CD4-positive, alpha-beta memory T cell (primary cell): ENCODE data around the gene SLC16A5. TPM values are rescaled to one million over a fixed set of nuclear protein-coding genes. Genes with fewer than 3 reads are reported as not detected.

Experiments used
- CTCF ChIA-PET: fragments of 350-600 bp; sonication (Branson Sonifier 250); formaldehyde crosslinking; loops from one replicate; lab custom pipeline; 2021; ENCODE audit warnings: inconsistent platforms; ENCODE audit not compliant: partially characterized antibody; lab: Charles Lee
- POLR2A ChIA-PET: fragments of 350-600 bp; sonication (Branson Sonifier 250); formaldehyde crosslinking; loops from one replicate; lab custom pipeline; 2021; ENCODE audit not compliant: partially characterized antibody; lab: Charles Lee
- DNase-seq, 5 donors: peaks; one replicate each; pipeline versions ENCODE4 v3.0.0 to v3.0.0-alpha.2; 2020 to 2022; ENCODE audit warnings: mixed read lengths in 1 of 5
- H3K27ac ChIP-seq: one replicate; pipeline ENCODE4 v1.7.0; 2013; ENCODE audit warnings: low read depth, low read length
- H3K27me3 ChIP-seq: 2 replicates; pipeline ENCODE4 v1.7.0; 2013; ENCODE audit warnings: mild to moderate bottlenecking, low read length, moderate library complexity; ENCODE audit not compliant: insufficient read depth
- H3K36me3 ChIP-seq: 2 replicates; pipeline ENCODE4 v1.7.0; 2013; ENCODE audit warnings: mild to moderate bottlenecking, low read length, moderate library complexity; ENCODE audit not compliant: insufficient read depth
- H3K4me1 ChIP-seq: 2 replicates; pipeline ENCODE4 v1.7.0; 2013; ENCODE audit warnings: mild to moderate bottlenecking, low read length, moderate library complexity; ENCODE audit not compliant: insufficient read depth
- H3K4me3 ChIP-seq, 2 donors: one replicate each; pipeline ENCODE4 v1.7.0; 2013; ENCODE audit warnings: low read length in 2 of 2, mild to moderate bottlenecking in 1 of 2
- H3K9me3 ChIP-seq, 2 donors: one replicate each; pipeline ENCODE4 v1.7.0; 2013; ENCODE audit warnings: low read length in 2 of 2, control low read depth in 1 of 2; ENCODE audit not compliant: control insufficient read depth in 1 of 2
- H3K27ac Mint-ChIP-seq, 7 donors: one replicate each; pipeline ENCODE4 v1.8.0; 2020 to 2021; ENCODE audit warnings: mixed read lengths in 7 of 7, mild to moderate bottlenecking in 6 of 7, inconsistent platforms in 3 of 7, moderate library complexity in 3 of 7
- H3K27me3 Mint-ChIP-seq, 2 donors: one replicate each; pipeline ENCODE4 v1.8.0; 2020 to 2021; ENCODE audit warnings: mixed read lengths in 2 of 2
- H3K36me3 Mint-ChIP-seq, 2 donors: one replicate each; pipeline ENCODE4 v1.8.0; 2020 to 2021; ENCODE audit warnings: mixed read lengths in 2 of 2, inconsistent platforms in 1 of 2, mild to moderate bottlenecking in 1 of 2
- H3K4me1 Mint-ChIP-seq, 4 donors: one replicate each; pipeline ENCODE4 v1.8.0; 2020 to 2021; ENCODE audit warnings: mixed read lengths in 4 of 4, mild to moderate bottlenecking in 1 of 4
- H3K4me3 Mint-ChIP-seq, 8 donors: one replicate each; pipeline ENCODE4 v1.8.0; 2020 to 2021; ENCODE audit warnings: mixed read lengths in 8 of 8, mild to moderate bottlenecking in 7 of 8, moderate library complexity in 6 of 8, inconsistent platforms in 3 of 8
- H3K9me3 Mint-ChIP-seq, 8 donors: one replicate each; pipeline ENCODE4 v1.8.0; 2020 to 2021; ENCODE audit warnings: mixed read lengths in 8 of 8, mild to moderate bottlenecking in 5 of 8, inconsistent platforms in 3 of 8, moderate library complexity in 1 of 8
- intact Hi-C: fragments of 100-400 bp; cut with micrococcal nuclease; formaldehyde crosslinking; loops from one replicate; pipeline ENCODE4 v1.15.1; 2023
- polyA plus RNA-seq, 2 donors: library from polyadenylated mRNA; unstranded; fragments of 300-500 nt; fragmentation: Illumina TruSeq; gene quantifications; one replicate each; pipeline ENCODE4 v1.2.3, GENCODE V29; 2021
- total RNA-seq, 2 experiments: library from RNA; stranded (reverse); gene quantifications; one replicate each; pipeline ENCODE4 v1.2.3, GENCODE V29; 2021

Gene SLC16A5
- total and polyA plus RNA-seq, 4 experiments from 2014 or later: 2.9 to 13.9 (median 8.1) TPM

DNA sequence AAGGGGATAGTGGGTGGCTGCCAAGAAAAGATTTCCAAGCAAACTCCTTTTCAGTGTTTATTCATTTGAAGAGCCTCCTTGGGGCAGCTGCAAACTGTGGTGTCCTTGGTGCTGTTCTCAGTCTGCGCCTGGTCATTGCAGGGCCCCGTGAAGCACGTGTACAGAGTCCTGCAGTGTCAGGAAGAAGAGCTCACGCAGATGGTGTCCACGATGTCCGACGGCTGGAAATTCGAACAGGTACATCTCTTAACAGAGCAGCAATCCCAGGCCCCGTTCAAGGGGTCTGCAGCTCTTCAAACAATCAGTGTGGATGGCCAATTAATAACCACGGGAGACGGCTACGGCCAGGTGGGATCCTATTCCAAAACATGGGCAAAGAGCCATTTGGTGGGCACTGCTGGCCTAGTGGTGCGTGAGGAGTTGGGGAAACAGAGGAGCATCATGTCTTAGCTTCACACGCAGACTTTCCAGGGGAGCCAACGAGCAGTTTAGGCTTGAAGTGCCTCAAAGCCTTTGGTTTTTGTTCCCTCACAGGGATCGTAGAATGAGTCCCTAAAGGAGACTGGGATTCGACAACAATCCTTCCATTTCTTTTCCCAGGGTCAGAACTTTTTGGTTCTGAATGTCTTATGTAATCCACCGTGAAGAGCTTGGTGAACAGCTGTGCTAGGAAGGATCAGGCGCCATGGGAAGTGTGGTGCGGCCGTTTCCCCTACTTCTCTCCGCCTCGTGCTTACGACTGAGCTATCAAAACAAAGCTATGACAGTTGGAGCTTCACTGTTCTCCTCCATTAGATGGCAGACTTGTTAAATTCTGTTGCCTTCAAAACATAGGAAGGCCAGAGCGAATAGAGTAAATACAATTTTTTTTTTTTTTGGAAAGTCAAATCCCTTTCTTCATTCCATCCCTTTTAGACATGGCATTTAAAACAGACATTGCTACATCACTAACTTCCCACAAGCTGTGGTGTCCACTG, 28.1 kb upstream of the SLC16A5 start:
- Mint-ChIP-seq H3K9me3 (no peaks in the 10 kb centered on the region), H3K36me3 (peaks cover 50 to 64% of the 10 kb centered on the region in 2 donors), H3K4me1 (peaks cover 0 to 18% (median 8%) of the 10 kb centered on the region in 4 donors), H3K4me3 (no peak overlapping the region), H3K27ac (peak overlapping the region in 2 of 7 donors; percentile 61 to 78), H3K27me3 (no peaks in the 10 kb centered on the region)
- CTCF ChIA-PET: interaction anchor here (0.6 to 2.5 kb wide), 14 partner anchors 10 to 443 kb away, joined by 3 to 17 read pairs (median 4); no protein-coding TSS in a partner anchor
- H3K27ac ChIP-seq: no peak overlapping the region
- H3K4me3 ChIP-seq: no peak overlapping the region
- no peaks in the 10 kb centered on the region for H3K4me1 ChIP-seq
- POLR2A ChIA-PET: interaction anchor here (0.7 to 1.6 kb wide), 9 partner anchors 8 to 221 kb away, joined by 3 to 6 read pairs (median 4); partner anchors contain the start of genes KCTD2 and SLC16A5
- intact Hi-C loops: no loop called here
- no peaks in the 10 kb centered on the region for H3K9me3 ChIP-seq
- no peaks in the 10 kb centered on the region for H3K27me3 ChIP-seq
- DNase-seq: peak in 2 of 5 donors; percentile 20 to 26
- peaks cover 37% of the 10 kb centered on the region for H3K36me3 ChIP-seq

- H3K9me3 Mint-ChIP-seq: no peaks in the 10 kb centered on the region
- no peaks in the 10 kb centered on the region for H3K9me3 ChIP-seq
- no peak overlapping the region for H3K4me3 ChIP-seq
- H3K27me3 Mint-ChIP-seq: no peaks in the 10 kb centered on the region
- no peak overlapping the region for H3K4me3 Mint-ChIP-seq
- CTCF ChIA-PET: interaction anchor here (0.6 to 2.5 kb wide), 17 partner anchors 9 to 442 kb away, joined by 3 to 17 read pairs (median 4); no protein-coding TSS in a partner anchor
- H3K4me1 Mint-ChIP-seq: peaks cover under 1 to 25% (median 8%) of the 10 kb centered on the region in 4 donors
- no peaks in the 10 kb centered on the region for H3K27me3 ChIP-seq
- peaks cover 37% of the 10 kb centered on the region for H3K36me3 ChIP-seq
- H3K36me3 Mint-ChIP-seq: peaks cover 50 to 63% of the 10 kb centered on the region in 2 donors
- POLR2A ChIA-PET: interaction anchor here (0.7 to 1.6 kb wide), 8 partner anchors 7 to 220 kb away, joined by 3 to 6 read pairs (median 4); partner anchors contain the start of genes KCTD2 and SLC16A5
- H3K27ac ChIP-seq: no peak overlapping the region
- H3K4me1 ChIP-seq: peaks cover 4% of the 10 kb centered on the region
- no peak for DNase-seq
- intact Hi-C loops: no loop called here
- no peak overlapping the region for H3K27ac Mint-ChIP-seq
Observed at GRCh38 chr17:75060434-75061054, 27.2 kb upstream of the SLC16A5 start.

GRCh38 chr17:75061055-75061438, 26.7 kb upstream of the SLC16A5 start:
- Histone ChIP-seq H3K4me3 (no peak overlapping the region), H3K9me3 (no peaks in the 10 kb centered on the region), H3K27me3 (no peaks in the 10 kb centered on the region), H3K4me1 (peaks cover 9% of the 10 kb centered on the region), H3K36me3 (peaks cover 37% of the 10 kb centered on the region), H3K27ac (no peak overlapping the region)
- no peak for DNase-seq
- Mint-ChIP-seq H3K4me1 (peaks cover 6 to 29% (median 10%) of the 10 kb centered on the region in 4 donors), H3K36me3 (peaks cover 50 to 61% of the 10 kb centered on the region in 2 donors), H3K27me3 (no peaks in the 10 kb centered on the region), H3K27ac (no peak overlapping the region), H3K9me3 (no peaks in the 10 kb centered on the region), H3K4me3 (no peak overlapping the region)
- ChIA-PET POLR2A (interaction anchor here (1.6 kb wide), 1 partner anchor 29 kb away, joined by 5 read pairs; no protein-coding TSS in a partner anchor), CTCF (interaction anchor here (0.8 to 2.5 kb wide), 11 partner anchors 8 to 141 kb away, joined by 3 to 16 read pairs (median 4); partner anchors contain the start of gene OTOP2)
- intact Hi-C loops: no loop called here

DNA sequence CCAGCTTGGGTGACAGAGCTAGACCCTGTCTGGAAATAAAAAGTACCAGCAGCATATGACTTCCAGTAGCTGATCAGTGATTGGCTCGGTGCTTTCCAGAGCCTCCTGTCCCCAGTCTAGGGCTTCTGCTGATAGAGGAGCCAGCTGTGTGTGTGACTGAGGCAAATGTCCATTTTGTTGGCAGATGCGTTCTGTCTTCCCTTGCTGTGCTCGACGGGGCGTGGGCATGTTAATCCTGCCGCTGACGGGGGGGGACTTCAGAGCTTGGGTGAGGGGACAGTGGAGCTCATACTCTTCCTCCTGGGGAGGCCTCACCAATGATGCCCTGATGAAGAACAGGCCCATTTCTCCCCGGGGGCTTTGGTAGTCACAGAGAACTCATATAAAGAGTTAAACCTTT, 26.1 kb upstream of the SLC16A5 start:
- H3K27me3 Mint-ChIP-seq: no peaks in the 10 kb centered on the region
- no peak overlapping the region for H3K4me3 Mint-ChIP-seq
- Histone ChIP-seq H3K4me3 (no peak overlapping the region), H3K27me3 (no peaks in the 10 kb centered on the region), H3K4me1 (peaks cover 11% of the 10 kb centered on the region), H3K9me3 (no peaks in the 10 kb centered on the region), H3K27ac (no peak overlapping the region), H3K36me3 (peaks cover 37% of the 10 kb centered on the region)
- peak overlapping the region in 2 of 7 donors; percentile 6 to 19 for H3K27ac Mint-ChIP-seq
- CTCF ChIA-PET: interaction anchor here (0.8 to 1.6 kb wide), 6 partner anchors 13 to 138 kb away, joined by 3 to 6 read pairs (median 3); partner anchors contain the start of gene OTOP2
- POLR2A ChIA-PET: no interaction called here
- no peak for DNase-seq
- no peaks in the 10 kb centered on the region for H3K9me3 Mint-ChIP-seq
- intact Hi-C loops: no loop called here
- peaks cover 11 to 29% (median 13%) of the 10 kb centered on the region in 4 donors for H3K4me1 Mint-ChIP-seq
- H3K36me3 Mint-ChIP-seq: peaks cover 44 to 55% of the 10 kb centered on the region in 2 donors

DNA sequence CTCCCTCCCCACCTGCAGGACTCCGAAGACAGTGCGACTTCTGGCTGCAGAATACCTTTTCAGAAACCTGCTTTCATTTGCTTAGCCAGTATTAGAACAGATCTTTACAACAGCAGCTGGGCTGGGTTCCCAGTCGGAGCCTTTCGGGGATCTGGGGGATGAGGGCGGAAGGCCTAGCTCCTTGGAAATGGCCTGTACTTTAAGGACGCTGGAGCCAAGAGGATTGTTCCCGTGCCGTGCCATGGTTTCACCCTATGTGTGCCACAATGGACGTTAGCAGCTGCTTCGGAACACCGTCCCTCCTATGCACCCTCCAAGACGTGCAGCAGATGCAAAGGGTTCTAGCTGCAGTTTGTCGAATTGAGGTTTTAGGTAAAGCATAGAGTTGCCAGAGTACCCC, 24.6 kb upstream of the SLC16A5 start:
- Mint-ChIP-seq H3K36me3 (peaks cover 43 to 50% of the 10 kb centered on the region in 2 donors), H3K4me1 (peaks cover 18 to 40% (median 20%) of the 10 kb centered on the region in 4 donors), H3K9me3 (no peaks in the 10 kb centered on the region), H3K4me3 (no peak overlapping the region), H3K27ac (no peak overlapping the region), H3K27me3 (no peaks in the 10 kb centered on the region)
- Histone ChIP-seq H3K4me1 (peaks cover 21% of the 10 kb centered on the region), H3K27ac (no peak overlapping the region), H3K4me3 (no peak overlapping the region), H3K27me3 (no peaks in the 10 kb centered on the region), H3K9me3 (no peaks in the 10 kb centered on the region), H3K36me3 (peaks cover 37% of the 10 kb centered on the region)
- no peak for DNase-seq
- intact Hi-C loops: no loop called here
- CTCF ChIA-PET: interaction anchor here (1.0 kb wide), 1 partner anchor 101 kb away, joined by 4 read pairs; no protein-coding TSS in a partner anchor
- POLR2A ChIA-PET: interaction anchor here (0.9 to 1.4 kb wide), 2 partner anchors 14 to 24 kb away, joined by 3 read pairs; no protein-coding TSS in a partner anchor

GRCh38 chr17:75063626-75064025, 24.1 kb upstream of the SLC16A5 start:
- Mint-ChIP-seq H3K27me3 (no peaks in the 10 kb centered on the region), H3K4me1 (peaks cover 18 to 42% (median 21%) of the 10 kb centered on the region in 4 donors), H3K36me3 (peaks cover 43 to 50% of the 10 kb centered on the region in 2 donors), H3K27ac (peak overlapping the region in 1 of 7 donors; percentile 46), H3K9me3 (no peaks in the 10 kb centered on the region), H3K4me3 (no peak overlapping the region)
- Histone ChIP-seq H3K36me3 (peaks cover 37% of the 10 kb centered on the region), H3K27ac (no peak overlapping the region), H3K4me1 (peaks cover 21% of the 10 kb centered on the region), H3K4me3 (no peak overlapping the region), H3K9me3 (no peaks in the 10 kb centered on the region), H3K27me3 (no peaks in the 10 kb centered on the region)
- POLR2A ChIA-PET: interaction anchor here (0.9 to 1.4 kb wide), 2 partner anchors 13 to 24 kb away, joined by 3 read pairs; no protein-coding TSS in a partner anchor
- intact Hi-C loops: no loop called here
- CTCF ChIA-PET: interaction anchor here (0.8 to 1.8 kb wide), 2 partner anchors 50 to 138 kb away, joined by 5 to 6 read pairs; no protein-coding TSS in a partner anchor
- DNase-seq: no peak
